Measurements from ENCODE around the gene ONECUT1.
A peak's percentile ranks its signal among the peaks of the same experiment; 100 is the strongest.

The ONECUT1 gene

GRCh38 chr15:52730594-52730993 lies 59.5 kb downstream of the ONECUT1 start:
- no peak for DNase-seq

GRCh38 chr15:52730173-52730572 lies 60.0 kb downstream of the ONECUT1 start:
- no peak for DNase-seq

GRCh38 chr15:52728899-52729298 lies 61.2 kb downstream of the ONECUT1 start:
- no peak for DNase-seq

- no peak for DNase-seq
Measured at GRCh38 chr15:52727815-52728214, 62.3 kb downstream of the ONECUT1 start.

- no peak for DNase-seq
Measured at GRCh38 chr15:52726195-52726594, 63.9 kb downstream of the ONECUT1 start.

GRCh38 chr15:52718551-52718950 lies 71.6 kb downstream of the ONECUT1 start:
- no peak for DNase-seq

GRCh38 chr15:52717924-52718323 lies 72.2 kb downstream of the ONECUT1 start:
- DNase-seq = no peak

- no peak for DNase-seq
Measured at GRCh38 chr15:52717481-52717880, 72.7 kb downstream of the ONECUT1 start.

GRCh38 chr15:52716536-52716935 lies 73.6 kb downstream of the ONECUT1 start:
- no peak for DNase-seq

GRCh38 chr15:52715411-52715810 lies 74.7 kb downstream of the ONECUT1 start:
- no peak for DNase-seq

- DNase-seq = no peak
Measured at GRCh38 chr15:52714968-52715367, 75.2 kb downstream of the ONECUT1 start.

GRCh38 chr15:52710708-52711389 lies 79.3 kb downstream of the ONECUT1 start:
- no peak for DNase-seq

GRCh38 chr15:52710050-52710707 lies 80.0 kb downstream of the ONECUT1 start:
- DNase-seq = no peak

- peak; percentile 14 for DNase-seq
Measured at GRCh38 chr15:52709187-52709981, 80.8 kb downstream of the ONECUT1 start.

All from SHP77 treated with DMSO at 0.1 percent for 48 hours (cell line).